GM06990 (cell line): ENCODE data around the gene DTX3.
"Not testable (repeated sequence)": the region's sequence is repeated elsewhere in the genome, so short reads cannot be mapped to it uniquely, and the experiment has no call there.

Experiments
- DNase-seq: peaks from one replicate; pipeline ENCODE4 v3.0.0-alpha.2; 2011; ENCODE audit not compliant: insufficient read length; ENCODE audit errors: extremely low read depth
- H3K27me3 ChIP-seq: replicated peaks from 2 replicates; pipeline ENCODE4 v1.6.0; 2011; ENCODE audit warnings: low read length; ENCODE audit not compliant: control insufficient read depth, insufficient read depth
- H3K36me3 ChIP-seq: 2 replicates; pipeline ENCODE4 v1.5.1; 2011; ENCODE audit warnings: low read length; ENCODE audit not compliant: control insufficient read depth, insufficient read depth
- H3K4me3 ChIP-seq: replicated peaks from 2 replicates; pipeline ENCODE4 v1.5.1; 2011; ENCODE audit warnings: low read depth, mild to moderate bottlenecking, control low read depth, low read length
- TF ChIP-seq, protein P1 (sequence below): IDR thresholded peaks from 2 replicates; pipeline ENCODE4 v1.5.1; 2011; ENCODE audit warnings: low read length, control low read depth, mild to moderate bottlenecking, inconsistent platforms; ENCODE audit not compliant: insufficient read depth, poor library complexity, severe bottlenecking

The DTX3 gene

DNA sequence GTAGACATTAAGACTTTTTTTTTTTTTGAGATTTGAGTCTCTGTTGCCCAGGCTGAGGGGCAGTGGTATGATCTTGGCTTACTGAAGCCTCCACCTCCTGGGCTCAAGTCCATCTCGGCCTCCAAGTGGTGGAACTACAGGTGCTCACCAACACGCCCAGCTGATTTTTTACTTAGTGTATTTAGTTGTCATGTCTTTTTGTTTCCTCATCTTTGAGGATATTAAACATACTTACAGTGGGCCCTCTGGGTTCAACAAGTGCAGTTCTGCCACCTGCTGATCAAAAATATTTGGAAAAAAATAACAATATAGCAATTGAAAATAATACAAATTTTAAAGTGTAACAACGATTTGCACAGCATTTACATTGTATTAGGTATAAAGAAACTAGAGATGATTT lies 32.7 kb downstream of the DTX3 start:
- TF ChIP-seq, protein P1, sequence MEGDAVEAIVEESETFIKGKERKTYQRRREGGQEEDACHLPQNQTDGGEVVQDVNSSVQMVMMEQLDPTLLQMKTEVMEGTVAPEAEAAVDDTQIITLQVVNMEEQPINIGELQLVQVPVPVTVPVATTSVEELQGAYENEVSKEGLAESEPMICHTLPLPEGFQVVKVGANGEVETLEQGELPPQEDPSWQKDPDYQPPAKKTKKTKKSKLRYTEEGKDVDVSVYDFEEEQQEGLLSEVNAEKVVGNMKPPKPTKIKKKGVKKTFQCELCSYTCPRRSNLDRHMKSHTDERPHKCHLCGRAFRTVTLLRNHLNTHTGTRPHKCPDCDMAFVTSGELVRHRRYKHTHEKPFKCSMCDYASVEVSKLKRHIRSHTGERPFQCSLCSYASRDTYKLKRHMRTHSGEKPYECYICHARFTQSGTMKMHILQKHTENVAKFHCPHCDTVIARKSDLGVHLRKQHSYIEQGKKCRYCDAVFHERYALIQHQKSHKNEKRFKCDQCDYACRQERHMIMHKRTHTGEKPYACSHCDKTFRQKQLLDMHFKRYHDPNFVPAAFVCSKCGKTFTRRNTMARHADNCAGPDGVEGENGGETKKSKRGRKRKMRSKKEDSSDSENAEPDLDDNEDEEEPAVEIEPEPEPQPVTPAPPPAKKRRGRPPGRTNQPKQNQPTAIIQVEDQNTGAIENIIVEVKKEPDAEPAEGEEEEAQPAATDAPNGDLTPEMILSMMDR: no peak
- no peaks in the 10 kb centered on the region for H3K36me3 ChIP-seq
- no peak for DNase-seq
- H3K27me3 ChIP-seq: no peaks in the 10 kb centered on the region; the same call in none of the 2 replicates
- no peak overlapping the region for H3K4me3 ChIP-seq

DNA sequence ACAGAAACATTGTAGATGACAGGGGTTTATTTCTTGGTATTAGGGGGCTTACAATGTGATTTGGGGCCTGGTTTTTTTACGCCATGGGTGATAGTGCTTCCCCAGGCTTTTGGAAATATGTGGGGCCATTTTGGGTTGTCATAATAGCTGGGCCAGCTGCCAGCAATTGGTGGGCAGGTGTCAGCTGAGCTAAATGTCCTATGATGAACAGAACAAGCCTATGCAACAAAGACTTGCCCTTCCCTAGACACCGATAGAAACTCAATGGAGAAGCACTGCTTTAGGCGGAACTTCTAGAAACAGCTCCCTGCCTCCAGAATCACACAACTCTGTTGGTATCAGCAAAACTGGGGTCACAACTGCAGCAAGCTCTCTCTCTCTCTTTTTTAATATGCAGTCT lies 33.5 kb downstream of the DTX3 start:
- TF ChIP-seq, protein P1: no peak
- H3K27me3 ChIP-seq: no peaks in the 10 kb centered on the region; the same call in 1 of the 2 replicates
- no peak overlapping the region for H3K4me3 ChIP-seq
- no peak for DNase-seq
- H3K36me3 ChIP-seq: no peaks in the 10 kb centered on the region

GRCh38 chr12:57640175-57641042 lies 35.8 kb downstream of the DTX3 start:
- no peaks in the 10 kb centered on the region for H3K36me3 ChIP-seq
- TF ChIP-seq, protein P1: no peak

DNA sequence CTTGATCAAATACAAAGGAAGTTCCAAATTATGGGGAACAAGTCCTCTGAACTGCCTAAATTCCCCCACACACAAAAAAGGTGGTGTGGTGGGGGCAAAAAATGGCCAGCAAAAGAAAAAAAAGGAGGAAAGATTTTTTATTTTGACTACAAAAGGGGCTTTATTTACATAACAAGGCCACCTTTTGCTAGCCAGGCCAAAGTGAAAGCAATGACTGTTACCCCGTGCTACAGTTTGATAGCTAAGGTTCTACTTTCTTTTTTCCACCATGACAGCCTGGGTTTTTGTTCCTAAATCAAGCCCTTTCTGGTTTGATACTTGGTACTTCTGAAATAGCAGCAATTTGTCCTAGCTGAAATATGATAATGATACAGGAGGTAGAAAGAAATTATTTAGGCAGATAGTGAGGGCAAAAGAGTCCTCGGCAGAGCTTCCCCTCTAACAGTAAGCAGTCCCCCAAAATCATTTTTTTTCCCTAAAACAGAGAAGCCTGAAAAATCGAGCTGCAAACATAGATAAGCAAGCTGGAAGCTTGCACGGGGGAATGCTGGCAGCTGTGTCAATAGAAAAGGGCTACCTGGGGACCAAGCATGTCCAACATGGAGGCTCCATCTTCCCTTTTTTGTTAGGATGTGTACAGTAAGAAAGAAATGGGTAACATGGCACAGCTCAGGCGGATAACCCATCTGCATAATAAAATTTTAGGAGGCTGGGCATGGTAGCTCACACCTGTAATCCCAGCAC lies 37.2 kb downstream of the DTX3 start:
- H3K4me3 ChIP-seq: no peak overlapping the region
- no peaks in the 10 kb centered on the region for H3K36me3 ChIP-seq
- TF ChIP-seq, protein P1: no peak
- DNase-seq: no peak
- H3K27me3 ChIP-seq: no peaks in the 10 kb centered on the region; the same call in 1 of the 2 replicates

More at GRCh38 chr12:57640175-57641042, 35.8 kb downstream of the DTX3 start:
- H3K27me3 ChIP-seq: no peaks in the 10 kb centered on the region; the same call in 1 of the 2 replicates
- no peak overlapping the region for H3K4me3 ChIP-seq
- DNase-seq: no peak

DNA sequence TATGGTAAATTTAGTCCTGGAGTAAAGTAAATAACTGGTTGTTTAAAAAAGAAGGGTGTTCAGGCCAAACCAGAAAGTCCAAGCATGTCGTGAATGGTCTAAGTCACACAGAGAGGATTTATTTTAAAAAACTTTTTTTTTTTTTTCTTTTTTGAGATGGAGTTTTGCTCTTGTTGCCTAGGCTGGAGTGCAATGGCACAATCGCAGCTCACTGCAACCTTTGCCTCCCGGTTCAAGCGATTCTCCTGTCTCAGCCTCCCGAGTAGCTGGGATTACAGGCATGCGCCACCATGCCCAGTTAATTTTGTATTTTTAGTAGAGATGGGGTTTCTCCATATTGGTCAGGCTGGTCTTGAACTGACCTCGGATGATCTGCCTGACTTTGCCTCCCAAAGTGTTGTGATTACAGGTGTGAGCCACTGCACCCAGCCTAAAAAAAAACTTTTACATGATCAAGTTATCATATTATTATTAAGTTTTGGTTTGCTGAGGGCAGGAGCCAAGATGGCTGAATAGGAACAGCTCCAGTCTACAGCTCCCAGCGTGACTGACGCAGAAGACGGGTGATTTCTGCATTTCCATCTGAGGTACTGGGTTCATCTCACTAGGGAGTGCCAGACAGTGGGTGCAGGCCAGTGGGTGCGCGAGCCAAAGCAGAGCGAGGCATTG lies 41.5 kb downstream of the DTX3 start:
- not testable (repeated sequence) for H3K36me3 ChIP-seq, H3K4me3 ChIP-seq, H3K27me3 ChIP-seq, DNase-seq

GRCh38 chr12:57646659-57647049 lies 42.0 kb downstream of the DTX3 start:
- not testable (repeated sequence) for DNase-seq, H3K36me3 ChIP-seq, H3K27me3 ChIP-seq, H3K4me3 ChIP-seq
